Esophagus mucosa (tissue), 1 donor: Measurements from ENCODE around the gene ZNF677. TPM values are rescaled to one million over a fixed set of nuclear protein-coding genes. Genes with fewer than 3 reads are reported as not detected.
"Not testable (repeated sequence)": the region's sequence is repeated elsewhere in the genome, so short reads cannot be mapped to it uniquely, and the experiment has no call there.

Source experiments
- ATAC-seq: fragments of 200-7000 bp; cut with Tn5 transposase; one replicate; pipeline ENCODE4 v1.9.1; 2020
- total RNA-seq: library from RNA; stranded (reverse); gene quantifications from one replicate; pipeline ENCODE4 v1.2.4, GENCODE V29; 2023
- donor health status: DM: yes; HTN: yes; CAD: no.

Gene ZNF677
- total RNA-seq, 1 donor from 2014 or later: 2.2 TPM

DNA sequence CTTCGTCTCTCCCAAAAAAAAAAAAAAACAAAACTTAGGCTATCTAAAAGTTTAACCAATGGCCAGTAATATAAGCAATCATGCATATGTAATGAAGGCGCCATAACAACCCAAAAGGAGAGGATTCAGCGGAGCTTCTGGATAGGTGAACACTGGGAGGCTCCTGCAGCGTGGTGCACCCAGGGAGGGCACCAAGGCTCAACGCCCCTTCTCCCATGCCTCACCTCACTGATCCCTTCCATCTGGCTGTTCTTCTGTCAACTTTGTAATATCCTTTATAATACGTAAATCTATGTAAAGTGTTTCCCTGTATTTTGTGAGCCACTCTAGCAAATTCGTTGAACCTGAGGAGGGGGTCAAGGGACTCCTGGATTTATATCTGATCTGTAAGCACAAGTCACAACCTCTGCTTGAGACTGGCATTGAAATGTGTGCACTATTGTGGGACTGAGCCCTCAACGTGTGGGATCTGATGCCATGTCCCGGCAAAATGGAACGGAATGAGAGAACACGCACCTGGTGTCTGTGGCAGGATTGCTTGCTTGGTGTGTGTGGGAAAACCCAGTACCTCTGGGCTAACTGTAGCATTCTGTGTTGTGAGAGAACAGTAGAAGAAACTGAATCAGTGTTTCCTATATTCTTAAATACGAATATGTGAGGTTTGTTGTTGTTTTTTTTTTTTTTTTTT, 61.0 kb downstream of the ZNF677 start:
- ATAC-seq: no peak

DNA sequence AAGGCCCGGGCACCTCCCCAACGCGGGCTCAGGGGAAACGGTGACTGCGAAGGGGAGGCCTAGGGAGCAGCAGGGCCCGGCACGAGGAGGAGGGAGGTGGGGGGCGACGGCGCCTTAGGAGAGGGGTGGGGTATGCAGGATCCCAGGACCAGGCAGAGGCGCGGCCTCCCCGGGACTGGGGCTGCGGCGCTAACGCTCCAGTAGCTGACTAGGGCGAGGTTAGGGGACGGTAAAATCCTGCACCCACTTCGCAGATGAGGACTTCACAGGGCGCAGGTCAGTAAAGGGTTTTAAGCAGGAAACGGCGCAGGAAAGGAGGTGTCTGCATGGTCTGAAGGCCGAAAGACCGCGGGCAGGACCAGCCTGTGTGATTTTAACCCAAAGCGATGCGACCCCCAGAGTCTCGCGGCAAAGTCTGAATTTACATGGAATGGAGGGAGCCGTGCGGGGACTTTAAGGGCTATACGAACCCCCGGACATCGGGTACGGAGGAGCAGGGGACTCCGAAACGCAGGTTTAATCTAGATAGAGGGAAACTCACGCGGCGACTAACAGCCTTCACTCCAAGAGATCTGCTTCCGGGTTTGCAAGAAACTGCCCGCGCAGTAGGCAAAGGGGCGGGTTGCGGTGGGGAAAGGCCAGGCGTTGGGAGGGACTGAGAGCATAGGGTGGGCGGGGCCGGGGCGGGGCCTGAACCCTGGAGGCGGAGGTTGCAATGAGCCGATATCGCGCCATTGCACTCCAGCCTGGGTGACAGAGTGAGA, 61.7 kb downstream of the ZNF677 start, which contains the start of gene ZNF665:
Gene ZNF665, minus strand, starts transcription at position 588 of the 764 bp plus-strand sequence. CDS start 10,460 bp downstream, outside the sequence.
- peak; percentile 74 for ATAC-seq

DNA sequence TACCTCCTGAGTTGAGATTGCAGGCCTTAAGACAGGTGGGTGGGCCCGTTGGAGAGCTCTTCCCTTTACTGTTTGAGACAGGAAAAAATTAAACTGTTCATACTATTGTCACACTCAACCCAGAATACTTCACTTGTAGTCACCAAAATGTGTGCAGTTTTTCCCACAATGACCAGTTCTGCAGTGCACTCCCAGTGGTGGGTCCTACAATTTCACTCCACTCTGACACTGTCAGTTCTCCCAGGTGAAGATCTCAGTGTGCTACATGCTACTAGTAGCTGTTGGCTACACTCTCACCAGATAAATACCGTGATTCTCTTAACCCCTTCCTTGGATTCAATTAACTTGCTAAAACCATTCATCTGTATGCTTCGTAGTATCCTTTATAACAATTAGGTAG, 64.4 kb downstream of the ZNF677 start:
- no peak for ATAC-seq

DNA sequence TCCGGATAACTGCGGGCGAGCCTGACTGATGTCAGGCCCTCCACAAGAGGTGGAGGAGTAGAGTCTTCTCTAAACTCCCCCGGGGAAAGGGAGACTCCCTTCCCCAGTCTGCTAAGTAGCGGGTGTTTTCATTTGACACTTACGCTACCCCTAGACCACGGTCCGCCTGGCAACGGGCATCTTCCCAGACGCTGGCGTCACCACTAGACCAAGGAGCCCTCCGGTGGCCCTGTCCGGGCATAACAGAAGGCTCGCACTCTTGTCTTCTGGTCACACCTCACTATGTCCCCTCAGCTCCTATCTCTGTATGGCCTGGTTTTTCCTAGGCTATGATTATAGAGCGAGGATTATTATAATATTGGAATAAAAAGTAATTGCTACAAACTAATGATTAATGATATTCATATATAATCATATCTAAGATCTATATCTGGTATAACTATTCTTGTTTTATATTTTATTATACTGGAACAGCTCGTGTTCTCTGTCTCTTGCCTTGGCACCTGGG, 64.9 kb downstream of the ZNF677 start:
- not testable (repeated sequence) for ATAC-seq

Other genes with a start within 250 kb of the ZNF677 start
- gene ERVV-1, start 241.0 kb downstream of the ZNF677 start, total RNA-seq: not detected
- not detected for gene ERVV-2, start 210.1 kb downstream of the ZNF677 start, total RNA-seq
- 9.2 TPM for gene ZNF160, start 151.5 kb downstream of the ZNF677 start, total RNA-seq
- gene ZNF415, start 122.0 kb downstream of the ZNF677 start, total RNA-seq: 0.28 TPM
- gene ZNF347, start 95.8 kb downstream of the ZNF677 start, total RNA-seq: 2.6 TPM
- gene ZNF665, start 61.5 kb downstream of the ZNF677 start, total RNA-seq: 0.56 TPM
- gene VN1R2, start 3.4 kb upstream of the ZNF677 start, total RNA-seq: not detected
- not detected for gene VN1R4, start 12.8 kb upstream of the ZNF677 start, total RNA-seq
- 3.5 TPM for gene ZNF845, start 78.9 kb upstream of the ZNF677 start, total RNA-seq
- gene ZNF525, start 110.8 kb upstream of the ZNF677 start, total RNA-seq: 6.6 TPM
- gene ZNF765, start 140.3 kb upstream of the ZNF677 start, total RNA-seq: 5.3 TPM
- gene ZNF761, start 177.1 kb upstream of the ZNF677 start, total RNA-seq: 4.5 TPM
- 1.9 TPM for gene ZNF813, start 212.9 kb upstream of the ZNF677 start, total RNA-seq